AG09319 (cell line): Measurements from ENCODE around the gene AARS2.

Experiments
- DNase-seq: peaks from one replicate; pipeline ENCODE4 v3.0.0-alpha.2; 2010; ENCODE audit warnings: low read depth; ENCODE audit errors: extremely low read depth
- TF ChIP-seq, protein P1 (sequence below): IDR thresholded peaks from 2 replicates; pipeline ENCODE4 v1.5.1; 2011; ENCODE audit warnings: low read depth, mild to moderate bottlenecking, inconsistent platforms, low read length, moderate library complexity

Gene AARS2

GRCh38 chr6:44297063-44298038, 15.8 kb downstream of the AARS2 start:
- TF ChIP-seq, protein P1, sequence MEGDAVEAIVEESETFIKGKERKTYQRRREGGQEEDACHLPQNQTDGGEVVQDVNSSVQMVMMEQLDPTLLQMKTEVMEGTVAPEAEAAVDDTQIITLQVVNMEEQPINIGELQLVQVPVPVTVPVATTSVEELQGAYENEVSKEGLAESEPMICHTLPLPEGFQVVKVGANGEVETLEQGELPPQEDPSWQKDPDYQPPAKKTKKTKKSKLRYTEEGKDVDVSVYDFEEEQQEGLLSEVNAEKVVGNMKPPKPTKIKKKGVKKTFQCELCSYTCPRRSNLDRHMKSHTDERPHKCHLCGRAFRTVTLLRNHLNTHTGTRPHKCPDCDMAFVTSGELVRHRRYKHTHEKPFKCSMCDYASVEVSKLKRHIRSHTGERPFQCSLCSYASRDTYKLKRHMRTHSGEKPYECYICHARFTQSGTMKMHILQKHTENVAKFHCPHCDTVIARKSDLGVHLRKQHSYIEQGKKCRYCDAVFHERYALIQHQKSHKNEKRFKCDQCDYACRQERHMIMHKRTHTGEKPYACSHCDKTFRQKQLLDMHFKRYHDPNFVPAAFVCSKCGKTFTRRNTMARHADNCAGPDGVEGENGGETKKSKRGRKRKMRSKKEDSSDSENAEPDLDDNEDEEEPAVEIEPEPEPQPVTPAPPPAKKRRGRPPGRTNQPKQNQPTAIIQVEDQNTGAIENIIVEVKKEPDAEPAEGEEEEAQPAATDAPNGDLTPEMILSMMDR: no peak
- no peak for DNase-seq

- TF ChIP-seq, protein P1: no peak
- DNase-seq: no peak
These were observed 18.0 kb downstream of the AARS2 start for GRCh38 chr6:44294832-44295791.

GRCh38 chr6:44292661-44293365, 20.3 kb downstream of the AARS2 start:
- no peak for DNase-seq
- TF ChIP-seq, protein P1: no peak

DNA sequence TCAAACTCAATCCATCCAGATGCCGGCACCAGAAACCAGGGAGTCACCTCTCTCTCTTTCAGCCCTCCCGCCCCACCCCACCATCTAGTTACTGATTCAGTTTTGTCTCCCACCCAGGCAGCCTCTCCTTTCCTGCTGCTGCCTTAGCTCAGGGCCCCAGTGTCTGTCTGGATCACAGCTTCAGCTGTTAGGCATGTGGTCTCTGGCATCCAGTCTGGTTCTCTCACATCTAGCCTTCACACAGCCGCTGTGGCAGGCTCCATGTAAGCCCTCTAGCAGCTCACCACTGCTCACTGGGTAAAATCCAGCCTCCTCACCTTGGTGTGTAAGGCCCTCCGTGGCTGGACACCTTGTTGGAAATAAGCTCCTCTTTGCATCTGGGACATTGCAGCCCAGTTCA, 21.3 kb downstream of the AARS2 start:
- no peak for DNase-seq
- TF ChIP-seq, protein P1: no peak

DNA sequence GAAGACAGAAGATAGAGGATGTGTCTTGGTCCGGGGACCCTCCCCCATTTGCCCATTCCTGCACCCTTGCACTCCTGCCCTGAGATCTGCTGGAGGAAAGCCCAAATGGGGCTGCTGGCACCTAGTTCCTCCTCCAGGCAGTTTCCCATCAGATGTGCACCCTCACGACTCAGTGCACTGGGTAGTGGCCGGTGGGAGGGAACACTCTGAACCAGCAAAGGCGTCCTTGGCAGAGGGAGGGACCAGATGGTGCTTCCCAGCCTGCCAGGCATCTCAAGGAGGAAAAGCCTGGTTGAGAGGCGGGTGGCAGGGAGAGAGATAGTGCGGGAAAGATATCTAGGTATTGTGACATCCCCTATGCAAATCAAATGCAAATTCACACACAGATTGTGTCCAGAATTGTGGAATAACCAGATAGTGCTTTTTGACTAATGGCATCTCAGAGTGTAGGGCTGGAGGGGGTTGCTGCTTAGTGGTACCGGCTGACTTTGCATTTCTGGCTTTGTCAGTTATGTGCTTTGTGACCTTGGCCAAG, 23.4 kb downstream of the AARS2 start:
- no peak for DNase-seq
- TF ChIP-seq, protein P1: no peak

- DNase-seq: no peak
- TF ChIP-seq, protein P1: no peak
These were observed 26.4 kb downstream of the AARS2 start for GRCh38 chr6:44286747-44287146.
